NB4 (cell line): ENCODE measurements around the gene CFAP157.
A peak's percentile ranks its signal among the peaks of the same experiment; 100 is the strongest.
"Not testable (repeated sequence)": the region's sequence is repeated elsewhere in the genome, so short reads cannot be mapped to it uniquely, and the experiment has no call there.

ENCODE experiments used
- DNase-seq: peaks from one replicate; pipeline ENCODE4 v3.0.0; 2010; ENCODE audit warnings: low read depth
- H3K4me3 ChIP-seq: one replicate; pipeline ENCODE4 v1.5.1; 2011; ENCODE audit warnings: mild to moderate bottlenecking, low read depth, low read length, moderate library complexity
- MYC ChIP-seq: IDR thresholded peaks from 2 replicates; pipeline ENCODE4 v1.6.1; 2011; ENCODE audit warnings: low read depth, low read length
- POLR2A ChIP-seq: IDR thresholded peaks from 2 replicates; pipeline ENCODE4 v1.6.1; 2011; ENCODE audit warnings: mild to moderate bottlenecking; ENCODE audit not compliant: insufficient read length; ENCODE audit errors: extremely low read depth
- TF ChIP-seq, protein P1 (sequence below): IDR thresholded peaks from one replicate; pipeline ENCODE4 v1.5.1; 2012; ENCODE audit warnings: low read depth, low read length
- TF ChIP-seq, protein P2 (sequence below): IDR thresholded peaks from 2 replicates; pipeline ENCODE4 v1.6.1; 2011; ENCODE audit warnings: low read depth, low read length

CFAP157 gene

DNA sequence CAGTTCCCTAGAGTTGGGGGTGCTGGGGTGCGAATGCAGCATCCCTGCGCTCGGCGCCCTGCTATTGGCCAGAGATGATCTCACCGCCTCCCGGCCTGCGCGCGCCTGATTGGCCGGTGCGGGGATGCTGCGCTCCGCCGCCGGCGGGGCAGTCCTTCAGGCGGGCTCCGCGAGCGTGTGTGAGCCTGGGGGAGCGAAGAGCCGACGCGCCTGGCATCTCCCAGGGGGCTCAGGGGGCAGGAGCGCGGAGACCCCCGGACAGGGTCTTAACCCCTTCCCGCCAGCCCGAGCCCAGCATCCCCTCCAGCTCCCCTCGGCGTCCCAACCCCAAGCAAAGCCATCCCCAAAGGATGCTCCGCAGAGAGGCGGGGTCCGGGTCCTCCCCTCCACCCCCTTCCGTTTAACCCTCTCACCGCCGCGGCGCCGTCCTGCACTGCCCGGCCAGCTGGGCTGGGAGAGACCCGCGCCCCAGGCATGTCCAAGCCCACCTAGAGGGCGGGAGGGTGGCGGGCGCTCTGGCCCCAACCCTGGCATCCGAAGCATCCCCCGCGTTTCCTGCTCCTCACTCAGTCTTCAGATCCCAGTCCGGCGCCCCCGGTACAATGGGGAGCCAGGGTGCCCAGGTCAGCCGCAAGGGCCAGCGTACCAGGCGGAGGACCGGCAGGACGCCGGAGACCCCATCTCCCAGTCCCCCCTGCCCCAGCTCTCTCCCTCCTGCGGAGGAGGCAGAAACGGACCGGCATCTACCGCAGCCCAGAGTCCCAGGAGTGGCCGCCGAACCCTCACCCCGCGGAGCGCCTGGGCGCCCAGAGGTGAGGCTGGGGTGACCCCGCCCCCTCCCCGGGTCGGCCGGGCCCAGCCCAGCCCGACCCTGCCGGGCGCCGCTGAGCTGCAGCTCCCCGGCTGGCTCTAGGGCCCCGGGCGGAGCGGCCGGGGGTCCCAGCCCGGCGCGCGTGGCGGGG, 47.6 kb downstream of the CFAP157 start:
- TF ChIP-seq, protein P1, sequence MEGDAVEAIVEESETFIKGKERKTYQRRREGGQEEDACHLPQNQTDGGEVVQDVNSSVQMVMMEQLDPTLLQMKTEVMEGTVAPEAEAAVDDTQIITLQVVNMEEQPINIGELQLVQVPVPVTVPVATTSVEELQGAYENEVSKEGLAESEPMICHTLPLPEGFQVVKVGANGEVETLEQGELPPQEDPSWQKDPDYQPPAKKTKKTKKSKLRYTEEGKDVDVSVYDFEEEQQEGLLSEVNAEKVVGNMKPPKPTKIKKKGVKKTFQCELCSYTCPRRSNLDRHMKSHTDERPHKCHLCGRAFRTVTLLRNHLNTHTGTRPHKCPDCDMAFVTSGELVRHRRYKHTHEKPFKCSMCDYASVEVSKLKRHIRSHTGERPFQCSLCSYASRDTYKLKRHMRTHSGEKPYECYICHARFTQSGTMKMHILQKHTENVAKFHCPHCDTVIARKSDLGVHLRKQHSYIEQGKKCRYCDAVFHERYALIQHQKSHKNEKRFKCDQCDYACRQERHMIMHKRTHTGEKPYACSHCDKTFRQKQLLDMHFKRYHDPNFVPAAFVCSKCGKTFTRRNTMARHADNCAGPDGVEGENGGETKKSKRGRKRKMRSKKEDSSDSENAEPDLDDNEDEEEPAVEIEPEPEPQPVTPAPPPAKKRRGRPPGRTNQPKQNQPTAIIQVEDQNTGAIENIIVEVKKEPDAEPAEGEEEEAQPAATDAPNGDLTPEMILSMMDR = no peak
- TF ChIP-seq POLR2A (no peak), MYC (no peak)
- TF ChIP-seq, protein P2, sequence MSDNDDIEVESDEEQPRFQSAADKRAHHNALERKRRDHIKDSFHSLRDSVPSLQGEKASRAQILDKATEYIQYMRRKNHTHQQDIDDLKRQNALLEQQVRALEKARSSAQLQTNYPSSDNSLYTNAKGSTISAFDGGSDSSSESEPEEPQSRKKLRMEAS = no peak
- no peak overlapping the region for H3K4me3 ChIP-seq
- DNase-seq = no peak

DNA sequence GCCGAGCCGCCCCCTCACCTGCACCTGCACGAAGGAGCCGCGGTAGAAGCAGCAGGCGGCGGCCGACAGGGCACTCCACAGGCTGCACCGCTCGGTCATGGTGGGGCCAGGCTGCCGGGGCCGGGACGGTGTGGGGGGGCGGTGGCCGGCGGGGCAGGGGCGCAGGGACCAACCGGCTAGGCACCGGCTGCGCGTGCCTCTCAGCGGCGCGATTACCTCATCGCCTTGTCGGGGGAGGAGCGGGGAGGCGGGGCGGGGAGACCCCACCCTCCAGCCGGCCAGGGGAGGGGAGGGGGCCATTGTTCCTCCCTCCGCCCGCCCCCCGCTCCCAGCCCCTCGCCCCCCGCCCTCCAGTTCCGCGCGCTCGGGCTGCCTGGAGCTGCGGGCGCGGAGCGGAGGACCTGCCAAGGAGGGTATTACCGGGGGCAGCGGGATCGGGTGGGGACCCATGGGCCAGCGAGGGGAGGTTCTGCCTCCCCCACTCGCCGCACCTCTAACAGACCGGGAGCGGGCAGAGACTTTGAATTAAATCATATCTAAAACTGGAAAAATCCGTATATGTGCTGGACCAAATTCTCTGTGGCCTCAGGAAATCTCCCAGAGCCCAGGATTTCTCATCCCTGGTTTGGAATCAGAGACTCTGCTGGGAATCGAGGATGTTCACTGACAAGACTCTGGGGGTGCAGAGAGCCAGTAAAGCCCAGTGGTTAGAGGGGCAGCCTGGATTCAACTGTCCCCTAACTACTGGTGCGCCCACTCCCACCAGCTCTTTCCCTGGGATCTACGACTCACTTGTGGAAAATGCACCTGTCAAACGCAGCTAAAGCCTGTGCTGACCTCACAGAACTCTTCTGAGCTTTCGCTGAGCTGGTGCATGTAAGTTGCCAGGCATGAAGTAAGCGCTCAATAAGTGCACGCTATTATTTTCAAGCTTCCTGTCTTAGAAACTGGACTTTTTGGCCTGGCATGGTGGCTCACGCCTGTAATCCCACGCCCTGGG, 48.6 kb downstream of the CFAP157 start:
- TF ChIP-seq, protein P1 = no peak
- TF ChIP-seq MYC (no peak), POLR2A (no peak)
- TF ChIP-seq, protein P2 = no peak
- no peak for DNase-seq
- no peak overlapping the region for H3K4me3 ChIP-seq

DNA sequence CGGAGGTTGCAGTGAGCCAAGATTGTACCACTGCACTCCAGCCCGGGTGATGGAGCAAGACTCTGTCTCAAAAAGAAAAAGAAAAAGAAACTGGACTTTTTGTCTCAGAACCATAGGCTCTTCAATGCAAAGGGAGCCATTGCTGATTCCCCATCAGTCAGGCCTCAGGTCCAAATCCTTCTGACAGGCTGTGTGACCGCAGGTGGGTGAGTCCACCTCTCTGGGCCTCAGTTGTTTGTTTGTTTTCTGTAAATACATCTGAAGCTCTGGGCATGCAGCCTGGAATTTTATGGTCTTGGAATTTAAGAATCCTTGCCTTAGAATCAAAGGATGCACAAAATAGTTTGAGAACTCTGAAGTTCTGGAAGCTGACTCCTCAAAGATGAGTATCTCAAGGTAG, 49.4 kb downstream of the CFAP157 start:
- no peak overlapping the region for H3K4me3 ChIP-seq
- DNase-seq = no peak
- TF ChIP-seq POLR2A (no peak), MYC (no peak)
- TF ChIP-seq, protein P2 = no peak
- TF ChIP-seq, protein P1 = no peak

DNA sequence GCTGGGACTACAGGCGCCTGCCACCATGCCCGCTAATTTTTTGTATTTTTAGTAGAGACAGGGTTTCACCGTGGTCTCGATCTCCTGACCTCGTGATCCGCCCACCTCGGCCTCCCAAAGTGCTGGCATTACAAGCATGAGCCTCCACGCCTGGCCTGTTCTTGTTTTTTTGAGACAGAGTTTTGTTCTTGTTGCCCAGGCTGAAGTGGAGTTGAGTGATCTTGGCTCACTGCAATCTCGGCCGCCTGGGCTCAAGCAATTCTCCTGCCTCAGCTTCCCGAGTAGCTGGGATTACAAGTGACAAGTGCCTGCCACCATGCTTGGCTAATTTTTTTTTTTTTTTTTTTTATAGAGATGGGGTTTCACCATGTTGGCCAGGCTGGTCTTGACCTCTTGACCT, 50.0 kb downstream of the CFAP157 start:
- DNase-seq, H3K4me3 ChIP-seq: not testable (repeated sequence)

DNA sequence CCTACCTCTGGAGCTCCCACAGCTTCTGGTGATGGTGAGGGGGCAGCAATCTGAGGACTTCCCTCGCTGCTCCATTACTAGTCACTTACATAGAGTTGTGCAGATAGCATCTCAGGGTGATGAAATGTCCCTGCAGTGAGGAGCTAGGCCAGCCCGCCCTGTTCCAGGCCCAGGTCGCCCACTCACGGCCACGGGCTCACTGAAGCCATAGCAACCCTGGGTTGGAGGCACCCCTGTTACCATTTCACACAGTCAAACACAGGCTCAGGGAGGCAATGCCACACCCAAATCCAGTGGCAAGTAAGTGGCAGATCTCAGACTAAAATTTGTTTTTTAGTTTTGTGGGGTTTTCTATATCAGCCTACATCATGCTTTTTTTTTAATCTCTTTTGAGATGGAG, 52.1 kb downstream of the CFAP157 start:
- DNase-seq = peak; percentile 15
- TF ChIP-seq MYC (no peak), POLR2A (no peak)
- TF ChIP-seq, protein P2 = no peak
- TF ChIP-seq, protein P1 = no peak
- no peak overlapping the region for H3K4me3 ChIP-seq

DNA sequence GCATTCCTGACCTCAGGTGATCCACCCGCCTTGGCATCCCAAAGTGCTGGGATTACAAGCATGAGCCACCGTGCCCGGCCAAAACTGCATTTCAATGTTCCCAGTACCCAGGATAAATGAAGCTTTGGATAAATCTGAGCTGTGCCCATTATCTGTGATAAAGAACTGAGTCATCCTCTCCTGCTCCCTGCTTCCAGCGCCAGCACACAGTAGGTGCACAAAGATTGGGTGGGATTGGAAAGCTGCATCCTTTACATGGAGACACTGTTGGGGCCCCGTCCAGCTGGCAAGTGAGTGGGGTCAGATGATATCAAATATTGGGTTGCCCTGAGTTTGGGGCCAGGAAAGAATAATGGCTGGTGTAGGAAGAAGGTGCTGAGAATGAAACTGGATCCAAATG, 54.3 kb downstream of the CFAP157 start:
- TF ChIP-seq MYC = no peak
- no peak for TF ChIP-seq POLR2A
- TF ChIP-seq, protein P1 = no peak
- TF ChIP-seq, protein P2 = no peak
- no peak for DNase-seq
- no peak overlapping the region for H3K4me3 ChIP-seq
